IMR-90 (cell line): Measurements from ENCODE around the gene CCM2. TPM values are rescaled to one million over a fixed set of nuclear protein-coding genes. Genes with fewer than 3 reads are reported as not detected.

Experiments
- ATAC-seq: fragments of 200-7000 bp; cut with Tn5 transposase; 2 replicates; pipeline ENCODE4 v1.9.1; 2020; ENCODE audit warnings: low read depth, mild to moderate bottlenecking, moderate library complexity
- BruUV-seq: library from RNA; stranded (reverse); fragments of 400-500 nt; replicated peaks from 2 replicates; lab custom pipeline; 2021; lab: Mats Ljungman, UMichigan
- CTCF ChIA-PET: fragments of 300-600 bp; formaldehyde crosslinking; extraction: SDS; loops from one replicate; lab custom pipeline; 2021; ENCODE audit warnings: antibody characterized with exemption; lab: Yijun Ruan, JAX
- POLR2A ChIA-PET: fragments of 300-600 bp; sonication (Branson Sonifier 250); formaldehyde crosslinking; loops from one replicate; lab custom pipeline; 2022; ENCODE audit warnings: antibody characterized with exemption; ENCODE audit not compliant: unreplicated experiment; lab: Charles Lee
- DNase-seq: peaks from one replicate; pipeline ENCODE4 v3.0.0; 2013
- H2AFZ ChIP-seq: replicated peaks from 2 replicates; pipeline ENCODE3; 2013; ENCODE audit warnings: low read length, mild to moderate bottlenecking; ENCODE audit not compliant: poor library complexity
- H2AK5ac ChIP-seq: 2 replicates; pipeline ENCODE4 v1.6.1; 2013; ENCODE audit warnings: low read depth, low read length, inconsistent platforms
- H2AK9ac ChIP-seq: replicated peaks from 2 replicates; pipeline ENCODE3; 2013; ENCODE audit warnings: mild to moderate bottlenecking, low read depth, low read length, moderate library complexity; ENCODE audit not compliant: poor library complexity
- H2BK120ac ChIP-seq: 2 replicates; pipeline ENCODE4 v1.6.1; 2013; ENCODE audit warnings: low read depth, low read length, inconsistent platforms
- H2BK15ac ChIP-seq: 3 replicates; pipeline ENCODE4 v1.6.1; 2013; ENCODE audit warnings: low read depth, low read length, inconsistent platforms
- H2BK20ac ChIP-seq: 2 replicates; pipeline ENCODE4 v1.6.1; 2013; ENCODE audit warnings: low read depth, mild to moderate bottlenecking, inconsistent platforms, low read length, moderate library complexity
- H2BK5ac ChIP-seq: 2 replicates; pipeline ENCODE4 v1.6.1; 2013; ENCODE audit warnings: mild to moderate bottlenecking, low read depth, low read length, inconsistent platforms; ENCODE audit not compliant: poor library complexity, severe bottlenecking
- H3K14ac ChIP-seq: replicated peaks from 2 replicates; pipeline ENCODE4 v1.6.1; 2013; ENCODE audit warnings: low read depth, low read length, inconsistent platforms
- H3K18ac ChIP-seq: 2 replicates; pipeline ENCODE4 v1.6.1; 2013; ENCODE audit warnings: low read depth, low read length, control low read depth
- H3K23ac ChIP-seq: 2 replicates; pipeline ENCODE4 v1.6.1; 2013; ENCODE audit warnings: low read depth, low read length, inconsistent platforms
- H3K27ac ChIP-seq: 2 replicates; pipeline ENCODE4 v1.5.1; 2013; ENCODE audit warnings: mild to moderate bottlenecking, control low read depth, low read length; ENCODE audit not compliant: insufficient read depth
- H3K27me3 ChIP-seq: 2 replicates; pipeline ENCODE4 v1.6.1; 2013; ENCODE audit warnings: low read length; ENCODE audit not compliant: control insufficient read depth, insufficient read depth
- H3K36me3 ChIP-seq: 2 replicates; pipeline ENCODE4 v1.6.1; 2013; ENCODE audit warnings: low read length, mixed read lengths; ENCODE audit not compliant: control insufficient read depth, insufficient read depth
- H3K4ac ChIP-seq: 2 replicates; pipeline ENCODE4 v1.6.1; 2013; ENCODE audit warnings: low read depth, low read length, inconsistent platforms
- H3K4me1 ChIP-seq: 2 replicates; pipeline ENCODE4 v1.6.1; 2013; ENCODE audit warnings: low read length, mixed read lengths; ENCODE audit not compliant: control insufficient read depth, insufficient read depth
- H3K4me2 ChIP-seq: 2 replicates; pipeline ENCODE4 v1.6.1; 2013; ENCODE audit warnings: low read depth, mild to moderate bottlenecking, control low read depth, low read length, moderate library complexity
- H3K4me3 ChIP-seq: 2 replicates; pipeline ENCODE4 v1.5.1; 2013; ENCODE audit warnings: low read depth, mild to moderate bottlenecking, control low read depth, low read length, moderate library complexity; ENCODE audit not compliant: insufficient read depth
- H3K56ac ChIP-seq: 2 replicates; pipeline ENCODE4 v1.6.1; 2013; ENCODE audit warnings: low read length, inconsistent platforms; ENCODE audit not compliant: insufficient read depth; ENCODE audit errors: extremely low read depth
- H3K79me1 ChIP-seq, 2 experiments: 2 replicates each; pipeline ENCODE4 v1.6.1; 2013; ENCODE audit warnings: low read length in 2 of 2, inconsistent platforms in 1 of 2, low read depth in 1 of 2
- H3K9ac ChIP-seq: 2 replicates; pipeline ENCODE4 v1.6.1; 2013; ENCODE audit warnings: low read depth, low read length, control low read depth
- H3K9me1 ChIP-seq: 2 replicates; pipeline ENCODE4 v1.6.1; 2013; ENCODE audit warnings: low read length, inconsistent platforms; ENCODE audit not compliant: insufficient read depth
- H3K9me3 ChIP-seq: 2 replicates; pipeline ENCODE4 v1.6.1; 2013; ENCODE audit warnings: low read length; ENCODE audit not compliant: control insufficient read depth, insufficient read depth
- H4K20me1 ChIP-seq: 2 replicates; pipeline ENCODE4 v1.6.1; 2013; ENCODE audit warnings: low read length, inconsistent platforms; ENCODE audit not compliant: insufficient read depth
- H4K5ac ChIP-seq: 2 replicates; pipeline ENCODE4 v1.6.1; 2013; ENCODE audit warnings: mild to moderate bottlenecking, low read depth, low read length, control low read depth
- H4K8ac ChIP-seq, 2 experiments: 2 replicates each; pipeline ENCODE4 v1.6.1; 2013; ENCODE audit warnings: low read depth in 2 of 2, low read length in 2 of 2, control low read depth in 1 of 2, inconsistent platforms in 1 of 2
- H4K91ac ChIP-seq: 2 replicates; pipeline ENCODE4 v1.6.1; 2013; ENCODE audit warnings: low read depth, low read length, inconsistent platforms; ENCODE audit not compliant: insufficient read depth
- BHLHE40 ChIP-seq: fragments of 150-350 bp; IDR thresholded peaks from 2 replicates; pipeline ENCODE4 v1.6.1; 2016; ENCODE audit warnings: mild to moderate bottlenecking, low read depth, low read length
- CEBPB ChIP-seq: IDR thresholded peaks from 2 replicates; pipeline ENCODE4 v1.6.1; 2012; ENCODE audit warnings: low read depth, low read length, improper control_type of control experiment
- CHD1 ChIP-seq: IDR thresholded peaks from 2 replicates; pipeline ENCODE4 v1.6.1; 2012; ENCODE audit warnings: low read depth, low read length, improper control_type of control experiment
- ELK1 ChIP-seq: fragments of 150-350 bp; IDR thresholded peaks from 2 replicates; pipeline ENCODE4 v1.6.1; 2016; ENCODE audit warnings: low read depth, mild to moderate bottlenecking, low read length, moderate library complexity, borderline replicate concordance
- FOS ChIP-seq: fragments of 150-350 bp; IDR thresholded peaks from 2 replicates; pipeline ENCODE4 v1.6.1; 2016; ENCODE audit warnings: low read depth, low read length
- MAFK ChIP-seq: IDR thresholded peaks from 2 replicates; pipeline ENCODE4 v1.6.1; 2012; ENCODE audit warnings: low read depth, low read length, improper control_type of control experiment
- MAZ ChIP-seq: IDR thresholded peaks from 2 replicates; pipeline ENCODE4 v1.6.1; 2012; ENCODE audit warnings: low read depth, mild to moderate bottlenecking, low read length, improper control_type of control experiment, moderate library complexity, borderline replicate concordance
- MXI1 ChIP-seq: IDR thresholded peaks from 2 replicates; pipeline ENCODE4 v1.6.1; 2012; ENCODE audit warnings: low read depth, mild to moderate bottlenecking, low read length, moderate library complexity, borderline replicate concordance
- NFE2L2 ChIP-seq: fragments of 150-350 bp; IDR thresholded peaks from 2 replicates; pipeline ENCODE4 v1.6.1; 2016; ENCODE audit warnings: low read depth, mild to moderate bottlenecking, low read length
- POLR2A ChIP-seq: IDR thresholded peaks from 2 replicates; pipeline ENCODE4 v1.6.1; 2012; ENCODE audit warnings: mild to moderate bottlenecking, low read depth, low read length
- RAD21 ChIP-seq: IDR thresholded peaks from 2 replicates; pipeline ENCODE4 v1.6.1; 2012; ENCODE audit warnings: low read length, improper control_type of control experiment
- RCOR1 ChIP-seq: IDR thresholded peaks from 2 replicates; pipeline ENCODE4 v1.6.1; 2012; ENCODE audit warnings: mild to moderate bottlenecking, low read length, improper control_type of control experiment; ENCODE audit not compliant: insufficient replicate concordance
- RFX5 ChIP-seq: IDR thresholded peaks from 2 replicates; pipeline ENCODE4 v1.8.0; 2012; ENCODE audit warnings: low read depth, mild to moderate bottlenecking, low read length, moderate library complexity
- SMC3 ChIP-seq: fragments of 150-350 bp; IDR thresholded peaks from 2 replicates; pipeline ENCODE4 v1.6.1; 2016; ENCODE audit warnings: low read depth, mild to moderate bottlenecking, antibody characterized with exemption, low read length, moderate library complexity
- USF2 ChIP-seq: fragments of 150-350 bp; IDR thresholded peaks from 2 replicates; pipeline ENCODE4 v1.6.1; 2017; ENCODE audit warnings: mild to moderate bottlenecking, antibody characterized with exemption, low read length, low read depth
- WGBS, 2 experiments: methylation state at CpG; one replicate each; pipeline versions ENCODE4 v1.1.5 to v1.1.7; 2013; ENCODE audit warnings: missing lambda C conversion rate in 2 of 2; ENCODE audit not compliant: insufficient read length in 1 of 2; ENCODE audit errors: extremely low coverage in 2 of 2; 5-methylcytosine and 5-hydroxymethylcytosine counted together
- dilution Hi-C: fragments of 300-500 bp; cut with HindIII; formaldehyde crosslinking; loops from one replicate; pipeline ENCODE4 v1.14.3; 2018; ENCODE audit warnings: low sequenced_read_pairs; ENCODE audit not compliant: unreplicated experiment
- in situ Hi-C: fragments of 300-500 bp; cut with MboI; formaldehyde crosslinking; loops from 3 replicates; pipeline ENCODE4 v1.14.3; 2019; ENCODE audit warnings: low sequenced_read_pairs, inconsistent platforms, mixed read lengths
- intact Hi-C: fragments of 100-400 bp; cut with micrococcal nuclease; formaldehyde crosslinking; loops from 2 replicates; pipeline ENCODE4 v1.10.0; 2022
- polyA plus RNA-seq, 3 experiments: library from polyadenylated mRNA; depleted of rRNA; stranded (reverse); fragments of >200 nt; gene quantifications; 2 replicates each; pipeline ENCODE4 v1.2.3, GENCODE V29; 2012; ENCODE audit warnings: low replicate concordance in 1 of 3
- total RNA-seq: library from RNA; depleted of rRNA; stranded (reverse); fragments of >200 nt; gene quantifications from 2 replicates; pipeline ENCODE4 v1.2.3, GENCODE V29; 2012
- TF ChIP-seq, protein P1 (sequence below): conservative IDR thresholded peaks from 2 replicates; pipeline ENCODE4 v1.5.1; 2012; ENCODE audit warnings: mild to moderate bottlenecking, low read depth, low read length, improper control_type of control experiment

The CCM2 gene
- total and polyA plus RNA-seq, 2 of the 4 experiments (the other 2 are of a cell fraction), result 65.2 to 78.5 TPM

DNA sequence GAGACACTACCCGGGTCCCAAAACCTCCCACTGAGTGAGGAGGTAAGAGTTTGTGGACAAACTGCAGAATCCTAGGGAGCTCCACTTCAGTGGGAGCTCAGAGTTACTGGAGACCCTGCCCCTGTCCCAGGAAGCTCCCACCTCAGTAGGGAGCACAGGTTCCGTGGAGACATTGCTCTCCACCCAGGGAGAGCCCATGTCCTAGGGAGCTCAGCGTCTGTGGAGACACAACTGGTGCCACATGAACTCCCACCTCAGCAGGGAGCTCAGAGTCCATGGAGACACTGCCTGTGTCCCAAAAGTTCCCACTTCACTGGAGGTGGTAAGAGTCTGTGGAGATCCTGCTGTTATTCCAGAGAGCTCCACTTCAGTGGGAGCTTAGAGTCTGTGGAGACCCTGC, 27.4 kb upstream of the CCM2 start:
- Histone ChIP-seq H4K20me1 (no peaks in the 10 kb centered on the region), H2BK5ac (no peak overlapping the region), H3K9ac (no peak overlapping the region), H2BK20ac (no peak overlapping the region), H2AK5ac (no peak overlapping the region), H3K27me3 (peaks cover 7% of the 10 kb centered on the region; the same call in 1 of the 2 replicates), H3K79me1 (no peaks in the 10 kb centered on the region), H2AK9ac (no peak overlapping the region), H4K5ac (no peak overlapping the region), H3K36me3 (no peaks in the 10 kb centered on the region), H3K9me3 (no peaks in the 10 kb centered on the region), H3K18ac (no peak overlapping the region), H3K4me2 (no peak overlapping the region), H3K56ac (no peak overlapping the region), H4K8ac (no peak overlapping the region), H2AFZ (no peak overlapping the region), H3K27ac (no peak overlapping the region), H2BK120ac (no peak overlapping the region), H3K4ac (no peak overlapping the region), H3K14ac (no peak overlapping the region), H3K4me3 (no peak overlapping the region), H2BK15ac (no peak overlapping the region), H3K23ac (no peak overlapping the region), H3K4me1 (no peaks in the 10 kb centered on the region), H4K91ac (no peak overlapping the region), H3K9me1 (peaks cover 3% of the 10 kb centered on the region; the same call in 1 of the 2 replicates)
- ChIA-PET CTCF (interaction anchor here (1.1 to 3.2 kb wide), 4 partner anchors 9 to 164 kb away, joined by 3 to 31 read pairs (median 4); partner anchors contain the start of gene TBRG4), POLR2A (interaction anchor here (0.5 kb wide), 1 partner anchor 175 kb away, joined by 3 read pairs; no protein-coding TSS in a partner anchor)
- in situ Hi-C loops (no loop called here), intact Hi-C loops (loop anchor here (2.0 kb wide), 1 partner anchor 164 kb away; no protein-coding TSS in a partner anchor), dilution Hi-C loops (no loop called here)
- no TSS peak for BruUV-seq
- 80% methylated on average over 1 of the region's 3 CpGs; no CpG with 5 or more reads in 1 of the 2 experiments for WGBS, 2 experiments
- DNase-seq (no peak), ATAC-seq (no peak)
- TF ChIP-seq FOS, result no peak
- TF ChIP-seq NFE2L2, result no peak
- TF ChIP-seq RFX5, result no peak
- TF ChIP-seq POLR2A, result no peak
- no peak for TF ChIP-seq MXI1
- TF ChIP-seq SMC3, result no peak
- TF ChIP-seq, protein P1, sequence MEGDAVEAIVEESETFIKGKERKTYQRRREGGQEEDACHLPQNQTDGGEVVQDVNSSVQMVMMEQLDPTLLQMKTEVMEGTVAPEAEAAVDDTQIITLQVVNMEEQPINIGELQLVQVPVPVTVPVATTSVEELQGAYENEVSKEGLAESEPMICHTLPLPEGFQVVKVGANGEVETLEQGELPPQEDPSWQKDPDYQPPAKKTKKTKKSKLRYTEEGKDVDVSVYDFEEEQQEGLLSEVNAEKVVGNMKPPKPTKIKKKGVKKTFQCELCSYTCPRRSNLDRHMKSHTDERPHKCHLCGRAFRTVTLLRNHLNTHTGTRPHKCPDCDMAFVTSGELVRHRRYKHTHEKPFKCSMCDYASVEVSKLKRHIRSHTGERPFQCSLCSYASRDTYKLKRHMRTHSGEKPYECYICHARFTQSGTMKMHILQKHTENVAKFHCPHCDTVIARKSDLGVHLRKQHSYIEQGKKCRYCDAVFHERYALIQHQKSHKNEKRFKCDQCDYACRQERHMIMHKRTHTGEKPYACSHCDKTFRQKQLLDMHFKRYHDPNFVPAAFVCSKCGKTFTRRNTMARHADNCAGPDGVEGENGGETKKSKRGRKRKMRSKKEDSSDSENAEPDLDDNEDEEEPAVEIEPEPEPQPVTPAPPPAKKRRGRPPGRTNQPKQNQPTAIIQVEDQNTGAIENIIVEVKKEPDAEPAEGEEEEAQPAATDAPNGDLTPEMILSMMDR, result no peak
- no peak for TF ChIP-seq USF2
- no peak for TF ChIP-seq CEBPB
- no peak for TF ChIP-seq RAD21
- no peak for TF ChIP-seq RCOR1
- TF ChIP-seq ELK1, result no peak
- no peak for TF ChIP-seq MAZ
- no peak for TF ChIP-seq MAFK
- TF ChIP-seq BHLHE40, result no peak
- TF ChIP-seq CHD1, result no peak
